Measurements from ENCODE around the gene KRT5. TPM values are rescaled to one million over a fixed set of nuclear protein-coding genes. Genes with fewer than 3 reads are reported as not detected.
A peak's percentile ranks its signal among the peaks of the same experiment; 100 is the strongest.

The KRT5 gene
- total RNA-seq, 4 donors from 2014 or later, result 3,026 to 9,625 (median 8,067) TPM

GRCh38 chr12:52519387-52519703 lies 849 bp downstream of the KRT5 start:
- no peak for DNase-seq (ENCODE audit: low spot score in 2 of 2)
- 48% methylated on average over 2 of the region's 3 CpGs for WGBS
- H3K4me3 ChIP-seq, result peak overlapping the region; percentile 56
- H3K27me3 ChIP-seq, result peaks cover 10% of the 10 kb centered on the region
- H3K27ac ChIP-seq, result peak overlapping the region; percentile 94
- no peak for TF ChIP-seq CTCF (IDR thresholded peaks at IDR 0.05)
- peaks cover 21% of the 10 kb centered on the region for H3K36me3 ChIP-seq
- H3K4me1 ChIP-seq, result peaks cover 63% of the 10 kb centered on the region
- H3K9me3 ChIP-seq, result no peaks in the 10 kb centered on the region

- 53% methylated on average over 8 of the region's 8 CpGs for WGBS
- H3K4me3 ChIP-seq, result peak overlapping the region; percentile 56
- peak in 1 of 2 donors; percentile 38 for DNase-seq (ENCODE audit: low spot score in 2 of 2)
- H3K9me3 ChIP-seq, result no peaks in the 10 kb centered on the region
- TF ChIP-seq CTCF (IDR thresholded peaks at IDR 0.05), result no peak
- TF ChIP-seq POLR2A (IDR thresholded peaks at IDR 0.05), result no peak
- no peak for TF ChIP-seq POLR2AphosphoS5 (IDR thresholded peaks at IDR 0.05)
- H3K27ac ChIP-seq, result peak overlapping the region; percentile 94
- peaks cover 21% of the 10 kb centered on the region for H3K36me3 ChIP-seq
- H3K27me3 ChIP-seq, result peaks cover 10% of the 10 kb centered on the region
- peaks cover 57% of the 10 kb centered on the region for H3K4me1 ChIP-seq
Measured at GRCh38 chr12:52518574-52519386, 1.4 kb downstream of the KRT5 start.

GRCh38 chr12:52517888-52518287 lies 2.3 kb downstream of the KRT5 start:
- H3K27ac ChIP-seq, result peak overlapping the region; percentile 94
- peak overlapping the region; percentile 56 for H3K4me3 ChIP-seq
- H3K4me1 ChIP-seq, result peaks cover 48% of the 10 kb centered on the region
- peaks cover 21% of the 10 kb centered on the region for H3K36me3 ChIP-seq
- WGBS, result 70% methylated on average over 5 of the region's 5 CpGs
- no peaks in the 10 kb centered on the region for H3K9me3 ChIP-seq
- DNase-seq (ENCODE audit: low spot score in 2 of 2), result no peak
- TF ChIP-seq EP300 (IDR thresholded peaks at IDR 0.05), result no peak
- TF ChIP-seq POLR2AphosphoS5 (IDR thresholded peaks at IDR 0.05), result no peak
- no peak for TF ChIP-seq CTCF (IDR thresholded peaks at IDR 0.05)
- no peak for TF ChIP-seq POLR2A (IDR thresholded peaks at IDR 0.05)
- peaks cover 10% of the 10 kb centered on the region for H3K27me3 ChIP-seq

- H3K27ac ChIP-seq, result peak overlapping the region; percentile 94
- DNase-seq (ENCODE audit: low spot score in 2 of 2), result peak in 1 of 2 donors; percentile 40
- H3K36me3 ChIP-seq, result peaks cover 21% of the 10 kb centered on the region
- peaks cover 10% of the 10 kb centered on the region for H3K27me3 ChIP-seq
- H3K4me1 ChIP-seq, result peaks cover 42% of the 10 kb centered on the region
- 62% methylated on average over 10 of the region's 14 CpGs for WGBS
- H3K4me3 ChIP-seq, result peak overlapping the region; percentile 56
- TF ChIP-seq CTCF (IDR thresholded peaks at IDR 0.05), result no peak
- TF ChIP-seq POLR2AphosphoS5 (IDR thresholded peaks at IDR 0.05), result no peak
- TF ChIP-seq EP300 (IDR thresholded peaks at IDR 0.05), result no peak
- no peak for TF ChIP-seq POLR2A (IDR thresholded peaks at IDR 0.05)
- H3K9me3 ChIP-seq, result no peaks in the 10 kb centered on the region
Measured at GRCh38 chr12:52517005-52517835, 3.0 kb downstream of the KRT5 start.

Data from suprapubic skin (tissue), 4 donors.